ENCODE results near the gene CFAP221.

DNA sequence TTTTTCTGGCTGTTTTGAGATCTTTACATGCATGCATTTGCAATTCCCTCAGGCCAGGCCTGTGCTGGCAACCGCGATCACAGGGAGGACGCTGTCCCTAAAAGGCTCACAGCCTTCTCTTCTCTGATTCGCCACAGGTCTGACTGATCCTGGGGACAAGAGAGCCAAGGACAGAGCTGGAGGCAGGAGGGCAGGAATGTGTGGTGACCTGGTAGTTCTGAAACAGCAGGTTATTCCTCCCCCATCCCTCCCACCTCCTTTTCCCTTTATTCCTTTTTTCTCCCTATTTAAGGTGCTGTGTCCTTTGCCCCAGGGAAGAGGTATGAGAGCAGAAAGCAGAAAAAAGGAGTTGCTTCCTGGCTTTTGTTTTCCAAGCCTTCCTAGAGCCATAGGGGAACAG, 156.6 kb downstream of the CFAP221 start:
- TF ChIP-seq EZH2phosphoT487 (IDR thresholded peaks at IDR 0.05; ENCODE audit: insufficient read depth, low read depth) (no peak), EZH2 (IDR thresholded peaks at IDR 0.05; ENCODE audit: insufficient read depth, poor library complexity, severe bottlenecking) (no peak)

Data from GM23248 (cell line).